KMS-11 (cell line): ENCODE results near the gene ADAM19.

Experiments used
- H2AFZ ChIP-seq: fragments of 200-600 bp; sonication (generic); 2 replicates; pipeline ENCODE4 v1.6.1; 2016; ENCODE audit warnings: antibody characterized with exemption, mixed run types, low read depth
- H3K27ac ChIP-seq: fragments of 200-600 bp; sonication (generic); 2 replicates; pipeline ENCODE4 v1.6.1; 2016; ENCODE audit warnings: mild to moderate bottlenecking, mixed run types
- H3K27me3 ChIP-seq: fragments of 200-600 bp; sonication (generic); 2 replicates; pipeline ENCODE4 v1.6.1; 2017; ENCODE audit warnings: mild to moderate bottlenecking, low read depth, mixed run types, moderate library complexity; ENCODE audit not compliant: insufficient read depth
- H3K36me3 ChIP-seq: fragments of 200-600 bp; sonication (generic); 2 replicates; pipeline ENCODE4 v1.6.1; 2017; ENCODE audit warnings: mild to moderate bottlenecking, mixed run types; ENCODE audit not compliant: insufficient read depth
- H3K4me1 ChIP-seq: fragments of 200-600 bp; sonication (generic); 2 replicates; pipeline ENCODE4 v1.6.1; 2016; ENCODE audit warnings: mild to moderate bottlenecking, low read depth, mixed run types; ENCODE audit not compliant: poor library complexity, severe bottlenecking
- H3K4me2 ChIP-seq: fragments of 200-600 bp; sonication (generic); 2 replicates; pipeline ENCODE4 v1.7.0; 2016; ENCODE audit warnings: mild to moderate bottlenecking, mixed run types
- H3K4me3 ChIP-seq: fragments of 200-600 bp; sonication (generic); IDR thresholded peaks from 2 replicates; pipeline ENCODE4 v1.6.1; 2017; ENCODE audit warnings: low read depth, low read length, mixed read lengths; ENCODE audit not compliant: insufficient read depth
- H3K79me2 ChIP-seq: fragments of 200-600 bp; sonication (generic); 2 replicates; pipeline ENCODE4 v1.6.1; 2016; ENCODE audit warnings: low read depth, mixed run types; ENCODE audit not compliant: insufficient read depth
- H3K9ac ChIP-seq: fragments of 200-600 bp; sonication (generic); 2 replicates; pipeline ENCODE4 v1.6.1; 2016; ENCODE audit warnings: mild to moderate bottlenecking, mixed run types
- H4K20me1 ChIP-seq: fragments of 200-600 bp; sonication (generic); 2 replicates; pipeline ENCODE4 v1.6.1; 2016; ENCODE audit warnings: mild to moderate bottlenecking, mixed run types; ENCODE audit not compliant: insufficient read depth
- CTCF ChIP-seq: fragments of 200-600 bp; sonication (generic); conservative IDR thresholded peaks from 2 replicates; pipeline ENCODE4 v1.6.1; 2017; ENCODE audit warnings: low read depth, mild to moderate bottlenecking, antibody characterized with exemption, low read length, moderate library complexity, mixed read lengths

Gene ADAM19

GRCh38 chr5:157523976-157524375 is 51.6 kb downstream of the ADAM19 start:
- Histone ChIP-seq H3K79me2 (no peaks in the 10 kb centered on the region), H3K27ac (no peak overlapping the region), H2AFZ (no peak overlapping the region), H4K20me1 (no peaks in the 10 kb centered on the region), H3K36me3 (no peaks in the 10 kb centered on the region), H3K4me2 (no peak overlapping the region), H3K4me3 (no peak overlapping the region), H3K4me1 (peaks cover 5% of the 10 kb centered on the region), H3K27me3 (no peaks in the 10 kb centered on the region), H3K9ac (no peak overlapping the region)
- no peak for TF ChIP-seq CTCF

GRCh38 chr5:157521704-157522029 is 53.9 kb downstream of the ADAM19 start:
- no peaks in the 10 kb centered on the region for H4K20me1 ChIP-seq
- H3K4me1 ChIP-seq = peaks cover 7% of the 10 kb centered on the region
- H3K4me3 ChIP-seq = no peak overlapping the region
- no peak overlapping the region for H2AFZ ChIP-seq
- H3K27ac ChIP-seq = no peak overlapping the region
- no peak overlapping the region for H3K9ac ChIP-seq
- H3K4me2 ChIP-seq = no peak overlapping the region
- no peaks in the 10 kb centered on the region for H3K27me3 ChIP-seq
- H3K79me2 ChIP-seq = no peaks in the 10 kb centered on the region
- no peak for TF ChIP-seq CTCF
- H3K36me3 ChIP-seq = no peaks in the 10 kb centered on the region

- Histone ChIP-seq H3K27me3 (no peaks in the 10 kb centered on the region), H3K4me2 (no peak overlapping the region), H3K79me2 (no peaks in the 10 kb centered on the region), H3K27ac (no peak overlapping the region), H3K36me3 (no peaks in the 10 kb centered on the region), H3K9ac (no peak overlapping the region), H4K20me1 (no peaks in the 10 kb centered on the region), H3K4me1 (peaks cover 7% of the 10 kb centered on the region), H2AFZ (no peak overlapping the region), H3K4me3 (no peak overlapping the region)
- no peak for TF ChIP-seq CTCF
Observed at GRCh38 chr5:157520911-157521703, 54.5 kb downstream of the ADAM19 start.

GRCh38 chr5:157519579-157520253 is 55.9 kb downstream of the ADAM19 start:
- Histone ChIP-seq H3K4me1 (peaks cover 7% of the 10 kb centered on the region), H3K4me3 (no peak overlapping the region), H3K27me3 (no peaks in the 10 kb centered on the region), H3K79me2 (no peaks in the 10 kb centered on the region), H4K20me1 (no peaks in the 10 kb centered on the region), H2AFZ (no peak overlapping the region), H3K9ac (no peak overlapping the region), H3K36me3 (no peaks in the 10 kb centered on the region), H3K27ac (no peak overlapping the region), H3K4me2 (no peak overlapping the region)
- no peak for TF ChIP-seq CTCF
